ENCODE data around the gene PRPF40B.

DNA sequence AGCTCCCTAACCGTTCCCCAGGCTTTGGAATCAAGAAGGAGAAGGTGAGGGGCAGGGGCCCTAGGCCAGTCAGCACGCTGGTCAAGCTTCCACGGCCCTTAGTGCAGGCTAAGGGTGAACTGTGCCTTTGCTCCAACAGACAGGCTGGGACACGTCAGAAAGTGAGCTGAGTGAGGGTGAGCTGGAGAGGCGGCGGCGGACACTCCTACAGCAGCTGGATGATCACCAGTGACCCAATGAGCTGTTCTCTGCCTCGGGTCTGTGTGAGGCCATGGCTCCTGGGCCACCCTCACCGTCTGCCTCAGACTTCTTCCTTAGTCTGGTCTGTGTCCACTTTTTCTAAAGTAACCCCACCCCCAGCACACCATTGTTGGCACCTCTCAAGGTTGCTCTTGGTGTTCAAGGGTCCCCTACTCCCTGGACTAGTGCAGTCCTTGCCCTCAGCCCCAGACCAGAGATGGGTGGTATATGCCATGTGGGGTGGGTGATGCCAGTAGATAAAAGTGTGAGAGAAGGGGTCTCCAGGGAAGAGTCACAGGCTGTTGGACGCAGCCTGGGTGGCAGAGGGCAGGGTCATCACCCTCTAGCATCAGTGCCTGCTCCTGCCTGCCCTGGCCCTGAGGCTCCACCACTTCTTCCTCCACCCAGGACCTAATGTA lies 20.7 kb downstream of the PRPF40B start:
- TF ChIP-seq, protein P1, sequence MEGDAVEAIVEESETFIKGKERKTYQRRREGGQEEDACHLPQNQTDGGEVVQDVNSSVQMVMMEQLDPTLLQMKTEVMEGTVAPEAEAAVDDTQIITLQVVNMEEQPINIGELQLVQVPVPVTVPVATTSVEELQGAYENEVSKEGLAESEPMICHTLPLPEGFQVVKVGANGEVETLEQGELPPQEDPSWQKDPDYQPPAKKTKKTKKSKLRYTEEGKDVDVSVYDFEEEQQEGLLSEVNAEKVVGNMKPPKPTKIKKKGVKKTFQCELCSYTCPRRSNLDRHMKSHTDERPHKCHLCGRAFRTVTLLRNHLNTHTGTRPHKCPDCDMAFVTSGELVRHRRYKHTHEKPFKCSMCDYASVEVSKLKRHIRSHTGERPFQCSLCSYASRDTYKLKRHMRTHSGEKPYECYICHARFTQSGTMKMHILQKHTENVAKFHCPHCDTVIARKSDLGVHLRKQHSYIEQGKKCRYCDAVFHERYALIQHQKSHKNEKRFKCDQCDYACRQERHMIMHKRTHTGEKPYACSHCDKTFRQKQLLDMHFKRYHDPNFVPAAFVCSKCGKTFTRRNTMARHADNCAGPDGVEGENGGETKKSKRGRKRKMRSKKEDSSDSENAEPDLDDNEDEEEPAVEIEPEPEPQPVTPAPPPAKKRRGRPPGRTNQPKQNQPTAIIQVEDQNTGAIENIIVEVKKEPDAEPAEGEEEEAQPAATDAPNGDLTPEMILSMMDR (IDR thresholded peaks at IDR 0.05): no peak
- TF ChIP-seq POLR2A (IDR thresholded peaks at IDR 0.05): no peak

Measured in body of pancreas (tissue), 4 donors.